Sigmoid colon (tissue), 4 donors: ENCODE data around the gene MTCL1.

ENCODE experiments used
- POLR2A ChIP-seq, 2 donors: fragments of 450-650 bp; IDR thresholded peaks; one replicate each; pipeline ENCODE4 v1.6.1; 2016; ENCODE audit warnings: antibody characterized with exemption in 2 of 2, mild to moderate bottlenecking in 2 of 2, moderate library complexity in 2 of 2
- POLR2AphosphoS5 ChIP-seq, 4 donors: sonication (generic); formaldehyde crosslinking; IDR thresholded peaks; one replicate each; pipeline ENCODE4 v1.6.1; 2017; ENCODE audit warnings: antibody characterized with exemption in 4 of 4
- TF ChIP-seq, protein P1 (sequence below), 4 experiments: fragments of 450-650 bp in 3 of 4; fragments of 200-600 bp in 1 of 4; IDR thresholded peaks; one replicate each; pipeline ENCODE4 v1.5.1; 2016 to 2019; ENCODE audit warnings: antibody characterized with exemption in 4 of 4, mild to moderate bottlenecking in 3 of 4, moderate library complexity in 2 of 4

DNA sequence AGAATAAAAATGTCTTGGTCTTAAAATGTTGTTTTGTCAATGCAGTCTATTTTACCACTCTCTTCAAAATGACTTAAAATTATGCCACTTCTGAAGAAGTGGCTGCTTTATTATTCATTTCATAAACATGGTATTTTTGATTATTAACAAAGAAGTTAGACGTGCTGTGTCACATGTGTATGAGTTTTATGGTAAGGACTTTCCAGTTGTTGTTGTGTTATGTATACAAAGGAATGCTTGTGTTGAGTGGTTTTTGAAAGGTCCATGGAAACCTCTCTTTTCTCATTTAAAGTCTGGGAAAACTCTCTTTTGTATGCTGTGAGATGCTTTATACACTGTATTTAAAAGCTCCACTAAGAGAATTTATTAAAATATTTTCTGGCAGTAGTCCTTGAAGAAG is 116.2 kb downstream of the MTCL1 start:
- TF ChIP-seq, protein P1, sequence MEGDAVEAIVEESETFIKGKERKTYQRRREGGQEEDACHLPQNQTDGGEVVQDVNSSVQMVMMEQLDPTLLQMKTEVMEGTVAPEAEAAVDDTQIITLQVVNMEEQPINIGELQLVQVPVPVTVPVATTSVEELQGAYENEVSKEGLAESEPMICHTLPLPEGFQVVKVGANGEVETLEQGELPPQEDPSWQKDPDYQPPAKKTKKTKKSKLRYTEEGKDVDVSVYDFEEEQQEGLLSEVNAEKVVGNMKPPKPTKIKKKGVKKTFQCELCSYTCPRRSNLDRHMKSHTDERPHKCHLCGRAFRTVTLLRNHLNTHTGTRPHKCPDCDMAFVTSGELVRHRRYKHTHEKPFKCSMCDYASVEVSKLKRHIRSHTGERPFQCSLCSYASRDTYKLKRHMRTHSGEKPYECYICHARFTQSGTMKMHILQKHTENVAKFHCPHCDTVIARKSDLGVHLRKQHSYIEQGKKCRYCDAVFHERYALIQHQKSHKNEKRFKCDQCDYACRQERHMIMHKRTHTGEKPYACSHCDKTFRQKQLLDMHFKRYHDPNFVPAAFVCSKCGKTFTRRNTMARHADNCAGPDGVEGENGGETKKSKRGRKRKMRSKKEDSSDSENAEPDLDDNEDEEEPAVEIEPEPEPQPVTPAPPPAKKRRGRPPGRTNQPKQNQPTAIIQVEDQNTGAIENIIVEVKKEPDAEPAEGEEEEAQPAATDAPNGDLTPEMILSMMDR (IDR thresholded peaks at IDR 0.05) = no peak
- TF ChIP-seq POLR2AphosphoS5 (IDR thresholded peaks at IDR 0.05) = no peak
- no peak for TF ChIP-seq POLR2A (IDR thresholded peaks at IDR 0.05)
